Heart left ventricle (tissue), 16 donors: Measurements from ENCODE around the gene NDEL1. TPM values are rescaled to one million over a fixed set of nuclear protein-coding genes. Genes with fewer than 3 reads are reported as not detected.

Source experiments
- ATAC-seq, 4 donors: fragments of 200-7000 bp; cut with Tn5 transposase; one replicate each; pipeline ENCODE4 v1.9.1; 2020 to 2022; ENCODE audit warnings: moderate library complexity in 4 of 4, mild to moderate bottlenecking in 3 of 4, moderate number of reproducible peaks in 1 of 4
- DNase-seq, 5 donors: peaks; one replicate each; pipeline ENCODE4 v3.0.0-alpha.2; 2020
- H3K27ac ChIP-seq, 12 donors: fragments of 200-600 bp; sonication (generic) in 4 of 12; one replicate each; pipeline versions ENCODE4 v1.5.0 to v1.8.0; 2016 to 2022; ENCODE audit warnings: mild to moderate bottlenecking in 2 of 12
- H3K27me3 ChIP-seq, 9 donors: fragments of 200-600 bp; sonication (generic) in 2 of 9; one replicate each; pipeline versions ENCODE4 v1.5.1 to v1.8.0; 2016 to 2022; ENCODE audit warnings: mild to moderate bottlenecking in 3 of 9
- H3K36me3 ChIP-seq, 9 donors: fragments of 200-600 bp; sonication (generic) in 2 of 9; one replicate each; pipeline versions ENCODE4 v1.5.0 to v1.8.0; 2018 to 2022; ENCODE audit warnings: mild to moderate bottlenecking in 2 of 9
- H3K4me1 ChIP-seq, 12 donors: fragments of 200-600 bp; sonication (generic) in 4 of 12; one replicate each; pipeline versions ENCODE4 v1.5.0 to v1.8.0; 2016 to 2022; ENCODE audit warnings: mild to moderate bottlenecking in 3 of 12
- H3K4me3 ChIP-seq, 12 donors: fragments of 200-600 bp; sonication (generic) in 4 of 12; one replicate each; pipeline versions ENCODE4 v1.5.0 to v1.8.0; 2017 to 2022; ENCODE audit warnings: mild to moderate bottlenecking in 9 of 12, moderate library complexity in 4 of 12
- H3K9me3 ChIP-seq, 12 donors: fragments of 200-600 bp; sonication (generic) in 4 of 12; one replicate each; pipeline versions ENCODE4 v1.5.0 to v1.8.0; 2016 to 2022; ENCODE audit warnings: mild to moderate bottlenecking in 1 of 12
- POLR2A ChIP-seq, 2 donors: fragments of 450-650 bp; IDR thresholded peaks; one replicate each; pipeline ENCODE4 v1.6.1; 2017; ENCODE audit warnings: antibody characterized with exemption in 2 of 2, mild to moderate bottlenecking in 2 of 2, moderate library complexity in 2 of 2
- WGBS, 4 donors: extraction: QIAGEN DNeasy Blood & Tissue Kit in 2 of 4; methylation state at CpG; one replicate each; pipeline versions ENCODE4 v1.1.5 to v1.1.7; 2013 to 2018; 5-methylcytosine and 5-hydroxymethylcytosine counted together
- intact Hi-C, 10 donors: fragments of 100-400 bp; cut with DNase I; formaldehyde crosslinking; loops; one replicate each; pipeline versions ENCODE4 v1.11.1 to v1.14.2; 2022
- polyA plus RNA-seq, 2 donors: library from polyadenylated mRNA; stranded (reverse); fragments of 200-250 nt; gene quantifications; one replicate each; pipeline ENCODE4 v1.2.3, GENCODE V29; 2013
- total RNA-seq, 9 donors: library from RNA; depleted of rRNA in 2 of 9; stranded (reverse); fragments of >200 nt in 2 of 9; fragmentation: NEBNext Ultra II Directional in 3 of 9; extraction: Animal tissue kit (Norgen Biotek cat#: 25700) in 3 of 9; gene quantifications; one replicate each; pipeline versions ENCODE4 v1.1.0 to v1.2.4, GENCODE V29; 2016 to 2023
- TF ChIP-seq, protein P1 (sequence below), 12 donors: fragments of 200-600 bp; sonication (generic) in 4 of 12; IDR thresholded peaks; one replicate each; pipeline versions ENCODE4 v1.5.0 to v1.8.0; 2018 to 2022; ENCODE audit warnings: antibody characterized with exemption in 12 of 12, mild to moderate bottlenecking in 5 of 12
- donor health status: ischemic (EF 13 %, LVEDD 7.1; RV severe dilation, severe dysfunction).
- donor health status: healthy with polysubstance abuse.
- donor health status: DM: no; HTN: yes; CAD: no.
- donor health status: DM: no; HTN: no; CAD: no.
- donor health status: ischemic (EF 25% LVEDD 6.9; RV normal size, moderate dysfunction).
- donor health status: ischemic (EF 25% LVEDD 5.7; RV mildly dilated, moderate dysfunction).
- donor health status: healthy.
- donor health status: DM: yes; HTN: yes; CAD: no.
- donor health status: ischemic (EF 35%, LVEDD 5.7; RV mildly dilated, moderate dysfunction).
- donor health status: nonischemic (EF 11% LVEDD 7.7; RV severe dilation, severe dysfunction).
- donor health status: DM: yes; HTN: yes; CAD: no.
- donor health status: PGD.
- donor health status: ischemic (EF 29% LVEDD 5.4; RV normal size, mild dysfunction).
- donor health status: nonischemic (EF 23%, LVEDD 6.1; RV moderate dilation, normal function).

The NDEL1 gene
- total and polyA plus RNA-seq, 11 donors: 16.5 to 36.4 (median 25.8) TPM

DNA sequence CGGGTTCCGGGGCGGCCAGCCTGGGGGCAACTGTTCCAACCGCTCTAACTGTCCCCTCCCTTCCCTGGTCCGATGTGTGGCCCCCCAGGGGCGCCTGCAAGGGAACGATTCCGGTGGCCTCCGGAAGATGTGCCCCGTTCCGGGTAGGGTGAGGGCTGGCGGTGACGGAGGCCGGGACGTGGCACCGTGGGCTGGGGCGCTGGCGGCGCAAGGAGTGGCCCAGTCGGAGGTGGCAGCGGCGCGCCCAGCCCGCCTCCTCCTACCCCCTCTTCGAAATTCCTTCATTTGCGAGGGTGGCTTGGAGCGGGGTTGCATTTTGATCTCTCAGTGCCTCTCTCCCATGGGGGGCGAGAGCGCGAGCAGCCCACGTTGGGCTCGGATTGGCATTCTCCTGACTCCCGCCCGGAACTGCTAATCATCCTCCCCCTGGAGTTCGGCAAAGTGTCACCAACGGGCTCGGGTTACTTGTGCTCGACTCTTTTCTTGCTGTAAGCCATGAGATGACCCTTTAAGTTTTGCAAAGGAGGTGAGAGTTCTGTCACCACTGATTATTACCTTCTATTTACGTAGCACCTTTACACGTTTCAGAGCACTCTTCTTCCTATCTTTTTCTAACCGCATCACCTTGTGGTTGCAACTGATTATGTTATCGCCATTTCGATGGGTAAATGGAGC lies 622 bp downstream of the NDEL1 start:
- H3K27me3 ChIP-seq: no peaks in the 10 kb centered on the region
- intact Hi-C loops: loop anchor here in 1 of 10 donors (10.0 kb wide), 1 partner anchor 52 kb away; the partner anchor contains the start of gene RPL26
- peaks cover 0 to 41% (median 26%) of the 10 kb centered on the region in 12 donors for H3K4me1 ChIP-seq
- ATAC-seq (peak; percentile 3 to 84 (median 71)), DNase-seq (peak; percentile 62 to 82 (median 69))
- no peak for TF ChIP-seq POLR2A (IDR thresholded peaks at IDR 0.05)
- TF ChIP-seq, protein P1, sequence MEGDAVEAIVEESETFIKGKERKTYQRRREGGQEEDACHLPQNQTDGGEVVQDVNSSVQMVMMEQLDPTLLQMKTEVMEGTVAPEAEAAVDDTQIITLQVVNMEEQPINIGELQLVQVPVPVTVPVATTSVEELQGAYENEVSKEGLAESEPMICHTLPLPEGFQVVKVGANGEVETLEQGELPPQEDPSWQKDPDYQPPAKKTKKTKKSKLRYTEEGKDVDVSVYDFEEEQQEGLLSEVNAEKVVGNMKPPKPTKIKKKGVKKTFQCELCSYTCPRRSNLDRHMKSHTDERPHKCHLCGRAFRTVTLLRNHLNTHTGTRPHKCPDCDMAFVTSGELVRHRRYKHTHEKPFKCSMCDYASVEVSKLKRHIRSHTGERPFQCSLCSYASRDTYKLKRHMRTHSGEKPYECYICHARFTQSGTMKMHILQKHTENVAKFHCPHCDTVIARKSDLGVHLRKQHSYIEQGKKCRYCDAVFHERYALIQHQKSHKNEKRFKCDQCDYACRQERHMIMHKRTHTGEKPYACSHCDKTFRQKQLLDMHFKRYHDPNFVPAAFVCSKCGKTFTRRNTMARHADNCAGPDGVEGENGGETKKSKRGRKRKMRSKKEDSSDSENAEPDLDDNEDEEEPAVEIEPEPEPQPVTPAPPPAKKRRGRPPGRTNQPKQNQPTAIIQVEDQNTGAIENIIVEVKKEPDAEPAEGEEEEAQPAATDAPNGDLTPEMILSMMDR (IDR thresholded peaks at IDR 0.05): no peak
- H3K27ac ChIP-seq: peak overlapping the region; percentile 94 to 100 (median 100)
- peaks cover 0 to 29% (median 11%) of the 10 kb centered on the region in 9 donors for H3K36me3 ChIP-seq
- 0 to 1% (median 1%) methylated on average over 20 to 43 of the region's 43 CpGs for WGBS, 4 donors
- peak overlapping the region; percentile 66 to 99 (median 90) for H3K4me3 ChIP-seq
- no peaks in the 10 kb centered on the region for H3K9me3 ChIP-seq

DNA sequence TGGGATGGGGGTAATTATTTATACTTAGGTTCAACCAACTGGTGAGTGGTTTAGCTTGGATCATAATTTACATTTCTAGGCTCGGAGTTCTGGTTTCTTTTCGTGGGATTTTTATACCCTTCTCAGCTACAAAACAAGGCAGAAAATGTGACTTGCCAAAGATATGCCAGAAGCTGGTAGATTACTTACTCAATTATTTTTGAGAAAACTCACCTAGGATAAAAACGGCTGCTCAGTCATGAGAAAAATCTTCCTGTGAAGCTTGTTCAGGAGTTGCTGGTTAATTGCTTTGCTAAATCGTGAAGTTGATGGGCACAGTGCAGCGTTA lies 1.1 kb downstream of the NDEL1 start:
- intact Hi-C loops: loop anchor here in 1 of 10 donors (10.0 kb wide), 1 partner anchor 52 kb away; the partner anchor contains the start of gene RPL26
- Histone ChIP-seq H3K9me3 (no peaks in the 10 kb centered on the region), H3K27me3 (no peaks in the 10 kb centered on the region), H3K4me3 (peak overlapping the region; percentile 66 to 99 (median 90)), H3K4me1 (peaks cover 0 to 43% (median 29%) of the 10 kb centered on the region in 12 donors), H3K27ac (peak overlapping the region in 11 of 12 donors; percentile 94 to 100 (median 100)), H3K36me3 (peaks cover 0 to 29% (median 11%) of the 10 kb centered on the region in 9 donors)
- TF ChIP-seq, protein P1 (IDR thresholded peaks at IDR 0.05): no peak
- TF ChIP-seq POLR2A (IDR thresholded peaks at IDR 0.05): no peak
- no peak for DNase-seq
- 5 to 7% (median 6%) methylated on average over 5 of the region's 5 CpGs for WGBS, 4 donors
- ATAC-seq: no peak

DNA sequence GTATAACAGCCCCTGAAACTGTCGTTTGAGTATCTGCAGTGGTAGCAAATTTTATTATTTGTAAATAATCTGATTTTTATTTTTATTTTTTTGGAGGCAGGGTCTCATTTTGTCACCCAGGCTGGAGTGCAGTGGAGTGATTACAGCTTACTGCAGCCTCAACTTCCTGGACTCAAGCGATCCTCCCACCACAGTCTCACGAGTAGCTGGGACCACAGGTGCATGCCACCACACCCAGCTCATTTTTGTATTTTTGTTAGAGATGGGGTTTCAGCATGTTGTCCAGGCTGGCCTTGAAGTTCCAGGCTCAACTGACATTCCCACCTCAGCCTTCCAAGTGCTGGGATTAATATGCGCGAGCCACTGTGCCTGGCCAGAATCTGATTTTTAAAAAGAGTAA lies 2.8 kb downstream of the NDEL1 start:
- Histone ChIP-seq H3K36me3 (peaks cover 0 to 29% (median 11%) of the 10 kb centered on the region in 9 donors), H3K4me3 (no peak overlapping the region), H3K9me3 (no peaks in the 10 kb centered on the region), H3K4me1 (peaks cover 0 to 52% (median 38%) of the 10 kb centered on the region in 12 donors), H3K27ac (no peak overlapping the region), H3K27me3 (no peaks in the 10 kb centered on the region)
- no peak for TF ChIP-seq POLR2A (IDR thresholded peaks at IDR 0.05)
- TF ChIP-seq, protein P1 (IDR thresholded peaks at IDR 0.05): no peak
- no peak for ATAC-seq
- no peak for DNase-seq
- 77 to 84% (median 80%) methylated on average over 5 of the region's 5 CpGs for WGBS, 4 donors
- intact Hi-C loops: loop anchor here in 1 of 10 donors (10.0 kb wide), 1 partner anchor 54 kb away; the partner anchor contains the start of gene RPL26

DNA sequence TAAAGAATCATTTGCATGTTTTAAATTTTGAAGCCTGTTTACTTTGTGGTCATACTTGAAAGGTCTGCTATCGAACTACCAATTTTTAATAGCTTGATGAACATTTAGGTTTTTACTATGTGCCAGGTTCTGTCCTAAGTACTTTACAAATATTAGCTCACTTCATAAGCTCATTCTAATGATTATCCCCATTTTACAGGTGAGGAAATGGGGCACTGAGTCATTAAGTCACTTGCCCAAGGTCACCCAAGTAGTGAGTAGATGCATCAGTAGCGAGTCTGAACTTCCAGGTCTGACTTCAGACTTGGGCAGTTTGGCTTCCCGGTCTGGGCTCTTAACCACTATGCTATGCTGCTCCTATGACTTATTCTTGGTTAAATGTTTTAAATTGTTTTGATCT lies 4.0 kb downstream of the NDEL1 start:
- H3K9me3 ChIP-seq: no peaks in the 10 kb centered on the region
- H3K27me3 ChIP-seq: no peaks in the 10 kb centered on the region
- no peak overlapping the region for H3K27ac ChIP-seq
- TF ChIP-seq POLR2A (IDR thresholded peaks at IDR 0.05): no peak
- TF ChIP-seq, protein P1 (IDR thresholded peaks at IDR 0.05): no peak
- peaks cover 0 to 65% (median 49%) of the 10 kb centered on the region in 12 donors for H3K4me1 ChIP-seq
- ATAC-seq (no peak), DNase-seq (no peak)
- no peak overlapping the region for H3K4me3 ChIP-seq
- H3K36me3 ChIP-seq: peaks cover 0 to 39% (median 16%) of the 10 kb centered on the region in 9 donors
- intact Hi-C loops: loop anchor here in 1 of 10 donors (10.0 kb wide), 1 partner anchor 55 kb away; the partner anchor contains the start of gene RPL26
- 96 to 98% (median 97%) methylated on average over 3 of the region's 3 CpGs for WGBS, 4 donors
